ENCODE data around the gene PLA2G4B. TPM values are rescaled to one million over a fixed set of nuclear protein-coding genes. Genes with fewer than 3 reads are reported as not detected.

Gene PLA2G4B
- total RNA-seq, 1 donor from 2014 or later = 1.8 TPM

GRCh38 chr15:41869770-41870688 is 31.4 kb downstream of the PLA2G4B start:
- Histone ChIP-seq H3K4me3 (ENCODE audit: insufficient read depth, low read depth, low read length) (no peak overlapping the region), H3K79me2 (ENCODE audit: insufficient read depth, low read length) (no peaks in the 10 kb centered on the region), H3K4me1 (ENCODE audit: insufficient read depth, low read length) (peaks cover 15% of the 10 kb centered on the region), H3K4me2 (ENCODE audit: low read length) (peak overlapping the region; percentile 47), H3K36me3 (ENCODE audit: insufficient read depth, low read length) (no peaks in the 10 kb centered on the region), H2AFZ (ENCODE audit: low read depth, low read length) (no peak overlapping the region), H3K27ac (ENCODE audit: low read depth, low read length) (no peak overlapping the region), H4K20me1 (ENCODE audit: insufficient read depth, low read length) (peaks cover 14% of the 10 kb centered on the region), H3K9ac (ENCODE audit: low read length) (no peak overlapping the region), H3K9me3 (ENCODE audit: insufficient read depth, low read depth, low read length) (no peaks in the 10 kb centered on the region), H3K27me3 (ENCODE audit: insufficient read depth, low read length) (peaks cover 8% of the 10 kb centered on the region)
- no peak for TF ChIP-seq EZH2 (IDR thresholded peaks at IDR 0.05; ENCODE audit: insufficient read depth, low read length)
- no peak for TF ChIP-seq CTCF (IDR thresholded peaks at IDR 0.05; ENCODE audit: insufficient read depth, low read depth, low read length)
- Mint-ChIP-seq H3K9me3 (ENCODE audit: unreplicated experiment) (peaks cover 7% of the 10 kb centered on the region), H3K27ac (ENCODE audit: unreplicated experiment) (no peak overlapping the region), H3K27me3 (ENCODE audit: low read depth, unreplicated experiment) (peaks cover 42% of the 10 kb centered on the region), H3K4me3 (ENCODE audit: unreplicated experiment) (no peak overlapping the region), H3K36me3 (ENCODE audit: low read depth, unreplicated experiment) (peaks cover 18% of the 10 kb centered on the region), H3K4me1 (ENCODE audit: low read depth, unreplicated experiment) (no peaks in the 10 kb centered on the region)
- FAIRE-seq = no peak
- DNase-seq (ENCODE audit: low read depth) = no peak

GRCh38 chr15:41870689-41871081 is 32.0 kb downstream of the PLA2G4B start:
- Mint-ChIP-seq H3K9me3 (ENCODE audit: unreplicated experiment) (peaks cover 7% of the 10 kb centered on the region), H3K4me3 (ENCODE audit: unreplicated experiment) (no peak overlapping the region), H3K36me3 (ENCODE audit: low read depth, unreplicated experiment) (peaks cover 18% of the 10 kb centered on the region), H3K27me3 (ENCODE audit: low read depth, unreplicated experiment) (peaks cover 45% of the 10 kb centered on the region), H3K4me1 (ENCODE audit: low read depth, unreplicated experiment) (no peaks in the 10 kb centered on the region), H3K27ac (ENCODE audit: unreplicated experiment) (no peak overlapping the region)
- peak; percentile 74 for DNase-seq (ENCODE audit: low read depth)
- H2AFZ ChIP-seq (ENCODE audit: low read depth, low read length) = no peak overlapping the region
- no peaks in the 10 kb centered on the region for H3K9me3 ChIP-seq (ENCODE audit: insufficient read depth, low read depth, low read length)
- FAIRE-seq = no peak
- H4K20me1 ChIP-seq (ENCODE audit: insufficient read depth, low read length) = peaks cover 14% of the 10 kb centered on the region
- no peak overlapping the region for H3K4me3 ChIP-seq (ENCODE audit: insufficient read depth, low read depth, low read length)
- H3K27me3 ChIP-seq (ENCODE audit: insufficient read depth, low read length) = peaks cover 8% of the 10 kb centered on the region
- H3K27ac ChIP-seq (ENCODE audit: low read depth, low read length) = no peak overlapping the region
- no peak overlapping the region for H3K9ac ChIP-seq (ENCODE audit: low read length)
- H3K4me1 ChIP-seq (ENCODE audit: insufficient read depth, low read length) = peaks cover 15% of the 10 kb centered on the region
- no peaks in the 10 kb centered on the region for H3K79me2 ChIP-seq (ENCODE audit: insufficient read depth, low read length)
- no peaks in the 10 kb centered on the region for H3K36me3 ChIP-seq (ENCODE audit: insufficient read depth, low read length)
- no peak for TF ChIP-seq EZH2 (IDR thresholded peaks at IDR 0.05; ENCODE audit: insufficient read depth, low read length)
- TF ChIP-seq CTCF (IDR thresholded peaks at IDR 0.05; ENCODE audit: insufficient read depth, low read depth, low read length) = no peak
- peak overlapping the region; percentile 47 for H3K4me2 ChIP-seq (ENCODE audit: low read length)

All from astrocyte (in vitro differentiated cells and primary cell).